ENCODE results near the gene FTO.

Gene FTO

DNA sequence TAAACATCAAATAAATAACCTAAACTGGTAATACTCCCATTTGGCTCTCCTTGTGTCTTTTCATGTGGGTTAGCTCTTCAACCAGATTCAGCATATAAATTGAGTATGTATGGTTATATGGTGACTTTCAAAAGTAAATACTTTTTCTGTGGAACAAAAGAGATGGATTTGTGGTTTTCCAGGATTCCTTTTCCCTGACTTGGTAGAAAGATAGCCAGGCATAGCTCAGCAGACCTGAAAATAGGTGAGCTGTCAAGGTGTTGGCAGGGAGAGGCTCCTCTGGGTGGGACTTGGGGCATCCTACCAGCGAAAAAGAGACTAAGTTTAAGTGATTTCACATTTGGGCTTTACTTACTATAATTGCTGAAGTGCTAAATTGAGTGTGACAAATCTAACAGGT, 80.3 kb downstream of the FTO start:
- DNase-seq (ENCODE audit: low read depth) = no peak

DNA sequence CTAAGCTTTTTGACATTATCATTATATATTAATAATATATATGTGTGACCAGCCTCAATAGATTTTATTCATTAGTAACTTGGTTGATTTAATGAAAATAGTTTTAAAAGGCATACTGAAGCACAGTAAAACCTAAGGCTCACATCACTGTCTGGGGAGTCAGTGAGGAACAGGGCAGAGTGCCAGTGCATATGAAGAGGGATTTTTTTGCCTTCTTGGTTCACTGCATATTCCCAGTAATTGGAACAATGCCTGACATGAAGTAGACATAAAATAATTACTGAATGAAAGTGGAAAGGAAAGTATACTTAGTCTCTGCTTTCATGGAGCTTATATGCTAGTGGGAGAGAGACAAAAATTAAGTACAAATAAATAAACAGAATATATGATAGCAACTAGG, 81.1 kb downstream of the FTO start:
- no peak for DNase-seq (ENCODE audit: low read depth)

DNA sequence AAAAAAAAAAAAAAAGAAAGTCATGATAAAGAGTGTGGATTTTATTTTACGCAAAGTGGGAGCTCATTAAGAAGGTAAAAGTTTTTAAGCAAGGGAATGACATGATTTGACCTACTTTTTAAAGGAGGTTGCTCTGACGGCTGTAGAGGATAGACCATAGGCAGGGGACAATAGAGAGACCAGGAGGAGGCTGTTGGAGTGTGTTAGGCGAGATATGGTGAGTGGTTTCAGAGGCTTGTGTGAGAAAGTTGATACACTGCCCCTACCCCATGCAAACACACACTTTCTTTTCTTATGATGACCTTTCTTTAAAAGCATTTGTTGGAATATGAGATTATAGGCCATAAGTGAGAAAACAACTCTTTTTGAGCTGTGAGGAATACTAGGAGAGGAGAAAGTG, 82.0 kb downstream of the FTO start:
- DNase-seq (ENCODE audit: low read depth) = no peak

DNA sequence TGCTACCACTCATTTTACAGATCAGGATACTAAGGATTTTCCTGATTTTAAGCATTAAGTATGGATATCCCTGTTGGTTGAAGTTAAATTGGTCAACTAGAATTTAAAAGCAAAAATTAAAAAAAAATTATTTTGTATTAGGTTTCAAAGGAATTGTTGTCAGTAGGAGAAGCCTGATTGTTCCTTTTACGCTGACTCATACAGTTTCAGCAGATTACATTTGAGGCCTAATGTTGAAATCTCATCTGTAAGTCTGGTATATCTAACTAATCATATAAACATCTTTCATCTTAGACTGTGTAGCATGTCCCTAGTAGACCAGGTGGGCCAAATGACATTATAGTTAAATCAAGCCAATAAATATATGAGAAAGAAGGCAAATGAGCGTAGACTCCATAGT, 83.5 kb downstream of the FTO start:
- no peak for DNase-seq (ENCODE audit: low read depth)

DNA sequence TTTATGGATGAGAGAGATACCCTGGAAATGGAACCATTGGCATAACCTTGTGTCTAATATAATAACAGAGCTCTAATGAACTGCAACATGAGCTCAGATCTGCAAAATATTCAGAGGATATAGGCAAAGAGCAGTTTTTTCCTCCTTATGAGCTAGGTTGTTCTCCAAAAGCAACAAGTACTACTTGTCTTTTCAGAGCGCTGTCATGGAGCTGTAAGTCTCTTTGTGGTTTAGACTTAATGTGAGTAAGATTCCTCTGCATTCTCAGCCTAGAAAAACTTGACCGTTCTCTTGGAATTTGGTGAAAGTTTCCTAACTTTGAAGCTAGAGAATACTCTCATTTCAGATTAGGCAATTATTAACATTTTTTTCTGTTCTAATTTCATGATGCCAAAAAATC, 85.2 kb downstream of the FTO start:
- DNase-seq (ENCODE audit: low read depth) = peak; percentile 65

DNA sequence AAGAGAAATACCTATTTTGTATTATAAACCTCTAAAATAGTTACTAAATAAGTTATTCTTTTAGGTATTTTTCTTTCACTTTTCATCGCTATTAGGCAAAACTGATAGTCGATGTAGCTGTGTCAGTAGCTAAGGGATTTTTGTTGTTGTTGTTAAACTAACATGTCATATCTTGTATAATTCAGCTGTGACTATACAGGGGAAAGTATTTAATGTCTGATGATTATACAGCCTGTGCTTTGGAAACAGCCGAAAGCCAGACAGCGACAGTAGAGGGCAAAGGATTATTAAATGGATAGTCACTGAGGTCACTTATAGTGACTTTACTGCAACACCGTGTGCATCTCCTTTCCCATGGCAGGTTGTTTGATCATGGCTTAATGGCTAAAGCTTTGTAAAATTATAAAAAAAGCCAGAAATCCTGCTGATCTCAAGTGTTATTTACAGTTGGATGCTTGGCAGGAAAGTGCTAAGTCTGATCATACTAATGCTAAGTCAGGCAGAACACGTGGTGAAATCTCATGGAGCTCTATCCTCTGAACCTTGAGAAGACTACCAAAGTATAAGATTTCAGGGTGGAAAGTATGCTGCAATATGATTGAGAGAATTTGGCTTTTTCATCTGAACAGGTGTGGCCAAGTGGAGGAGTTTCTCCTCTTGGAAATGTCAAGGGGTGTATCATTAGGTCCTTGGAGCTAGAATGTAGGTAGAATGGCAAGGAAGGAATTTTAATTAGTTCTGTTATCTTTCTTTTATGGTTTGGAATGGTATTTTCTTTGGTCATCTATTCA, 88.4 kb downstream of the FTO start:
- DNase-seq (ENCODE audit: low read depth) = no peak

DNA sequence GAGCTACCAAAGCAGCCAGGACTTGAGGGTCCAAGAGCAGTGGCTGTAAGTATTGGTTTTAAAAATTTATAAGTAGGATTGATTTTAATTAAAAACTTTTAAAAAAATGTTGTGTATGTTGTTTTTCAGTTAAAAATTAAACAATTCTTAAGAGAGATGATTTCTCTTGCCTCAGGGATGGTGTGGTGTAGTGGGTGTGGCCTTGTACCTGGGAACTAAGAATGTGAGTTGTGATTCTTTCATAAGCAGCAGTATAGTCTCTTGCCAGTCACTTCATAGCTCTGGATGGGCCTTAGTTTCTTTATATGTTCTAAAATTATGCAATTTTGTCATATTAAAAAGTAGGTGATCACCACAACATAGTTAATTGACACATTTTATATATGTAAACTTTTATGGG, 99.5 kb downstream of the FTO start:
- no peak for DNase-seq (ENCODE audit: low read depth)

DNA sequence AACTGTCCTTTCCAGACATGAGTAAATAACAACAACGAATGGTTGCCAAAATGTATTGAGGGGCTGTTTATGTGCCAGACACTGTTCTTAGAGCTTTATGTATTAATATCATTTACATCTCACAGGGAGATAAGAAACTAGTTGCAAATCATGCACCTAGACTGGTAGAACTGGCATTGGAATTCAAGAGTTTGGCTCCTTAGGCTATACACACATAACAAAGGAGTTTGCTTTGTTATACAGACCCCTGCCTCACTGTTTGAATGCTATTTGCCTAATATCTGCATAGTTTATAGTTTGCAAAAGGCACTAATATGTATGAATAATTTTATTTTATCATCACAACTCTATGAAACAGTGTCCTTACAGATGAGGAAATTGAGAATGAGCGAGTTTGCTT, 100.0 kb downstream of the FTO start:
- DNase-seq (ENCODE audit: low read depth) = no peak

DNA sequence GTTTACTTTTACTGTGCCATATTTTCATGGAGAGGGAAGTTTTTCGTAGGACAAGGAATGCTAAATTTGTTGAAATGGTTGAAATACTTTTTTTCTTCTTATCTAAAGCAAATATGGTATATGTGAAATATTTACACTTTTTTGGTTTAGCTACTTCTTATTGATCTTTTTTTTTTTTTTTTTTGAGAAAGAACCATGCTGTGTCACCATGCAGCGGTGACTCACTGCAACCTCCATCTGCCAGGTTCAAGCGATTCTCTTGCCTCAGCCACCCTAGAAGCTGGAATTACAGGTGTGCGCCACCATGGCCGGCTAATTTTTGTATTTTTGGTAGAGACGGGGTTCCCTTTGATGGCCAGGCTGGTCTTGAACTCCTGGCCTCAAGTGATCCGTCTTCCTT, 100.5 kb downstream of the FTO start:
- DNase-seq (ENCODE audit: low read depth) = no peak

DNA sequence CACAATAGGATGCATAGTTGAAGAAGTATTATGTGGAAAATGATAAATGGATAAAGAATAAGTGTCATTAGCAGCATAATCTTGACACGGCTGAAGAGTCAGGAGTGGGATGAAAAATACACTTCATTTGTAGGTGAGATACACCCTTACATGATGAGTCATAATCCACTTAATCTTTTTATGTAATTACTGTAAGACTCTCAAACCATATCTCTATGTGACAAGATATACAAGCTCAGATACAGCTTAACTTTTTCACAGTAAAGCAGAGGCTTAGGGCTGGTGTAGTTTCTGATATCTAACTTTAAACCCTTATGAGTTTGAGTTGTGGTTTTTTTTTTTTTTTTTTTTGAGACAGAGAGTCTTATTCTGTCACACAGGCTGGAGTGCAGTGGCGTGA, 101.2 kb downstream of the FTO start:
- DNase-seq (ENCODE audit: low read depth) = no peak

DNA sequence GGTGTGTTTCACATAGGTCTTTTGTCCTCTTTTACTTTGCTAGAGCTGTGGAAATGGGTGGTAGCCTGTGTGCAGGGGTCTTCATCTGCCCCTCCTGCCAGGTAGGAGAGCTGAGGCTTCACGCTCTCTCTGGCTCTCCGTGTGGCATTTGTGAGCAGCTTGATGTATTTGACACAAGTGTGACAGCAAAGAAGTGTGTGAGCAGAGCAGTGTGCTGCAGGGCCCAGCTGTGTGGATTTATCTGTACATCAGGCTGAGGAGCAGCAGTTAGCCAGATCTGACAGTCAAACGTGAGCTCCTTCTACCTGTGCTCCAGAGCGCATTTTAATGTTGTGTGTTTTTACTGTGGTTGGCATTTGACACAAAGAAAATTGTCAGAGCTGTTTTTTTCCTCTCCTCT, 101.8 kb downstream of the FTO start:
- DNase-seq (ENCODE audit: low read depth) = no peak

DNA sequence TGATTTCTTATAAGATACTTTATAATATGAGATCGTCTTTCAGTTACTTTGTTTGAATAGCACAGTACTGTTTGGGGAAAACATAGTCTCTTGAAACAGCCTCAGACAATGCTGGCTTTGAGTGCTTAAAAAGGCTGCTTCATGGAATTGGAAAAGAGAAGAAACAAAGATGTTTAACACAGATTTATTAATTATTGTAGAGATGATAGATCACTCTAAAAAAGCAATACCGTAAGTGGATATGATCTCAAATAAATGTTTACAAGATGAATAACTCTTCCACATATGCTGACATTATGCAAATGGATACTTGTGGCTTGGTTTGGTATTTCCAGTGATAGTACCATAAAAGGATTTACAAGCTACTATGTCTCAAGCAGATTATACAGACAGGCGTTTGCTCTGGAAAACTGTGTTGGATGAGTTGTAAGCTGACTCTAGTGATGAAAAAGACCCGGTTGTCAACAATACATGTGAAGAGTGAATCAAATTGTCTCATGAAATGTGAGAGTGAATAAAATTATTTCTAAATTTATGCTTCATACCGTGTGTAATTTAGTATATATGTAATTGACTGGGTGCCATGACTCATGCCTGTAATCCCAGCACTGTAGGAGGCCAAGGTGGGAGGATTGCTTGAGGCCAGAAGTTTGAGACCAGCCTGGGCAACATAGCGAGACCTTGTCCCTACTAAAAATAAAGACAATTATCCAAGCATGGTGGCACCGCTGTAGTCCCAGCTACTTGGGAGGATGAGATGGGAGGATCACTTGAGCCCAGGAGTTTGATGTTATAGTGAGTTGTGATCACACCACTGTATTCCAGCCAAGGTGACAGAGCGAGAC, 105.4 kb downstream of the FTO start:
- peak; percentile 75 for DNase-seq (ENCODE audit: low read depth)

DNA sequence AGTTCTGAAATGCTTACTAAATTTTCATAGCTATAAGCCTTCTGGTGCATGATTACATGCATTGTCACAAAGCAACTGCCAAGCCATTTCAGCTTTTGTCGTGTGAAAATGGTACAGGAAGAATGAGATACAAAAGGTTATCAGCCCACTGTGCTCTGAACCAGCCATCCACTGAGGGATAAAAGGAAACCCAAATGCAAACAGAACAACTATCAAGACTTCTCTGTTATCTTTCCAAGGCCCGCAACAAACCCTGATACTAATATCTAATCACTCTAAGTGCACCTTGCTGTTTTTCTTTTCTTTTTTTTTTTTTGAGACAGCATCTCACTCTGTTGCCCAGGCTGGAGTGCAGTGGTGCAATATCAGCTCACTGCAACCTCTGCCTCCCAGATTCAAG, 109.0 kb downstream of the FTO start:
- no peak for DNase-seq (ENCODE audit: low read depth)

DNA sequence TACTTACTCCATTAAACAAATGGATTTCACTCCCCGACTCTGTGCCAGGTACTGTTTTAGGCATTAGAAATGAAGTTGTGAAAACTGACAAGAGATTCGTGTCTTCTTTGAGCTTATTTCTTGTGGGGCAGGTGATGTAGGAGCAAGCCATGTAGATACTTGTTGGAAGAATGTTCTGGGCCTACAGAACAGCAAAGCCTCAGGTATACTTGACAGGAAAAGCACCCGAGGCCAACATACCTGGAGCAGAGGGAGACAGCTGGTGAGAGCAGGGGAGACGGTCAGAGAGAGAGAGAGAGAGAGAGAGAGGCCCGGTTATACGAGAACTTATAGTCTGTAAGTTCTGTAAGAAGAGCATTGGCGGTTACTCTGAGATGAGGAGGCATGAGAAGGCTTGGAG, 110.8 kb downstream of the FTO start:
- DNase-seq (ENCODE audit: low read depth) = no peak

DNA sequence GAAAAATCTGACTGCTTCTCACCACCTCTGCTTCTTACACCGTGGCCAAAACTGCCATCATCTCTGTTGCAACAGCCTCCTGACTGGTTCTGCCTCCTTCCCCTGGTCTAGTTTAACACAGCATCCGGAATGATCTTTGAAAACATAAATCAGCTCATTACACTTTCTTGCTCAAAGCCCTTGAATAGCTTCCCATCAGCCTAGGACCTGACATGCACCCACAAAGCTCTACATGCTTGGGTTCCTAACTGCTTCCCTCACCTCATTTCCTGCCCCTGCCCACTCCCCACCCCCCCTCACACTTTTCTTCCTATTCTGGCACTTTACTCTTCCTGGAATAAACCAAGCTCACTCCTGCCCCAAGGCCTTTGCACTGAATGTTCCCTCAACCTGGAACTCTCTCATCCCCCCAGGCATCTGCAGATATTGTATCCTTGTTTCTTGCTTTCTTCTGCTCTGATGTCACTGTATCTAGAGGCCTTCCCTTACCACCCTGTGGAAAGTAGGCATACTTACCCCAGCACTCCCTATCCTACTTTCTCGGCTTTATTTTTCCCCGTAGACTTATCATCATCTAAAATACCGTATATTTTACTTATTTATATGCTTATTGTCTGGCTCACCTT, 112.4 kb downstream of the FTO start:
- DNase-seq (ENCODE audit: low read depth) = no peak

DNA sequence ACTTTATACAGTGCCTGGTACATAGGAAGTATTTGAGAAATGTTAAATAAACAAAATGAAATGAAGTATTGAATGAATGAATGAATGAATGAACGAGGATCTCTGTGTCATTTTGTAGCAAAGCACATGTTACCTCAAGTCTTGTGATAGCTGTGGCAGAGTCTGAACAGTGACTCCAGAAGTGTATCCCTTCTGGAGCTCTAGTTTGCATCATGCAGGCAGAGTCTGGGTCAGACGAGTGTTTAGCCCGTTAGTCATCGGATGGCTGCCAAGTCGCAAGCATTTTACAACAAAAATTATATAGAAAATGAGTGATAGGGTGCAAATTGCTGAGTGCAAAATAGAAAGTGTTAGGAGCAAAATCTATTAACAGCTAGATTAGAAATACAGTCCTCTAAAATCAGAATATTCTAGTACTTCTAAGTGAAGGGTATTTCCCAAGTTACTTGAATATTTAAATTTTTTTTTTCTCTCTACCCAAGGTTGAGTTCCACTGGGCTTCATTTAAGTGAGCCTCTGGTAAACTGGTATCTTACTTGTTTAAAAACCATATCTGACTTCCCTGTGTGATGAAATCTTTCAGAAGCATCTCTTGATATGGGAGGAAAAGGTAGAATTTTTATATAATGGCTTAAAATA, 113.3 kb downstream of the FTO start:
- DNase-seq (ENCODE audit: low read depth) = peak; percentile 74

DNA sequence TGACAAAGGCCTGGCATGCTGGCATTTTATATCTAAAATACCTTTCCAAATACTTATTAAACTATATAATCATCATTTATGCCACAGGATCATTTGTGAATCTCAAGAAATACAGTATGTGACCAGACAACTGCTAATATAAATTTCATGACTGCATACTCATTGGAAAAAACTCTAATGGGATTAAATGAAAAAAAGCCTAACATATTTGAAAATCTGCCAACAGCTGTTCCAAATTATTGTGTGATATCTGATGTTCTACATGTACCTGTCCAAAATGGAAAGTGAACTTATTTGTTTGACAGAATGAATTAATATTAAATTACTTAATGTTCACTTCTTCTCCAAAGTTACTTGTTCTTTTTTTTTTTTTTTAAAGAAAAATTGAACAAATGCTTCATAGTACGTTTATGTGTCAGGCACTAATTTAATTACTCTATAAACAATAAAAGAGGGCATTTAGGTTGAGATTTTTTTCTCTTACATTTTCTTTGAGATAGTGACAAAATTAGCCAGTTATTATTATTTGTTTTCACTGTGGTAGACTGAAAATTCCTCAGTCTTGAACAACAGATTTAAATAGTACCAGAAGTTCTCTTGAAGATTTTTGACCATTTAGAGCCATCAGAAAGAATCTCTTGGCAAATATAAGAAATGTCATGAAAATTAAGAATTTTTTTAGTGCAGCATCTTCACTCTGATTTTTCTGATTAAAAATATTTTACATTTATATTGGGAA, 114.0 kb downstream of the FTO start:
- no peak for DNase-seq (ENCODE audit: low read depth)

DNA sequence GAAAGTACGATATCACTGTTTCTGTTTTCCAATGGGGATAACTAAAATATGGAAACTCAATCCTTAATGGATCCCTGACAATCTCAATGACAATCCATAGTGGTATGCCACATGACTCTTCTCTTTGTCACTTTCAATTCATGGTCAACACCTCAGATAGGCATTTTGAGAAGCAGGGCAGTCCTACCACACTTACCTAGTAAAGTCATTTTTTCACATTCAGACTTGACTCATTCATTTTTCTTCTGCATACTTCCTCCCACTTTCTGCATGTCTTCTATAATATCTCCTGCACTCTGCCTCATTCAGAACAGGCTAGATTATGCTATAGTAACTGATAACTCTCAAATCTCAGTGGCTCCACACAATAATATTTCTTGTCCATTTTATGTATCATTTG, 117.5 kb downstream of the FTO start:
- DNase-seq (ENCODE audit: low read depth) = no peak

DNA sequence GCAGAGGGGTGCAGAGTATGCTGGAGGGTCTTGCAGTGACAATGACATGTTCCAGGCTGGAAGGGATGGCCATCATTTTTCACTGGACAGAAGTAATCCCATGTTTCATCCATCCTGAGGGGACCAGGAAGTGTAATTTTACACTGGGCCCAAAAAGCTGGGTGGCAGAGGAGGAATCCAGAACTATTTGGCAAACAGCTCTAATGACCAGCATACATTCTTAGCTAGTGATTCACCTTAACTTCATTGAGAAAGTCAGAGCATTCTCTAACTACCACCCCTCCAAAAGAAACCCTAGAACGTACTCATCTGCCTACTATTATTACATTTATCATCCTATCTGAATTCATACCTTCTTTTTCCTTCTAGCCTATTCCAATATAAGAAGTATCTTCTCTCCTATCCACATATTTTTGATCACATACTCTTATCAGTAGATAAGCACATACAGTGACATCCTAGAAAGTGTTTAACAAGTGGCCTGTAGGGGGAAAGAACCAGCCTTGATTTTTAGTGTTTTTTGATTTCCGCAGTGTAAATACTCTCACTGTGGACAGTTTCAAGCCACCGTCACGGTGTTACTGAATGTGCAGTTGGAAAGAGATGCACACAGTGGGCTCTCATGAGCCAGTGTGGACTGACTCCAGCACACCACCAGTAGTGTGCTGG, 118.1 kb downstream of the FTO start:
- peak; percentile 49 for DNase-seq (ENCODE audit: low read depth)

DNA sequence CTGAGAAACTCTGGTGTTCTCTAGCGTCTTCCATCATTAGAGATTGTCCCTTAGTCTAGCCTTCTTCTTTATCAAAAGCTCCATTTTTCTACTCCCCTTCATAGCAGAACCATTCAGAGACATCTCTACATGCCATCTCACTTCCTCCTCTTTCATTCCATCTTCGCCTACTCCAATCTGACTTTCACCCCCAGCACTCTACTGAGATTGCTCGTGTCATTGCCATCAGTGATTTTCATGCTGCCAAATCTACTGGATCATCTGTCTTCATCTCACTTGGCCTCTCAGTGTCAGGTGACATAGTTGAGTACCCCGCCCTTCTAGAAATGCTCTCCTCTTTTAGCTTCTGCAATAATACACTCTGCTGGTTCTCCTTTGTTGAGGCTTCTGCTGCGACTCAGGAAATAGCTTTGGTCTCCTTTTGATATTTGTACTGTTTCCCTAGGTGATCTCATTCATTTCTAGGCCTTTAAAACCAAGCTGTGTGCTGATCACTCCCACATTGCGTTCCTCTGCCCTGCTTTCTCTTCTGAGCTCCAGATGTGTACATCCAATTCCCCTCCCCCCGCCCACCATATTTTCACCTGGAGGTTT, 119.1 kb downstream of the FTO start:
- no peak for DNase-seq (ENCODE audit: low read depth)

DNA sequence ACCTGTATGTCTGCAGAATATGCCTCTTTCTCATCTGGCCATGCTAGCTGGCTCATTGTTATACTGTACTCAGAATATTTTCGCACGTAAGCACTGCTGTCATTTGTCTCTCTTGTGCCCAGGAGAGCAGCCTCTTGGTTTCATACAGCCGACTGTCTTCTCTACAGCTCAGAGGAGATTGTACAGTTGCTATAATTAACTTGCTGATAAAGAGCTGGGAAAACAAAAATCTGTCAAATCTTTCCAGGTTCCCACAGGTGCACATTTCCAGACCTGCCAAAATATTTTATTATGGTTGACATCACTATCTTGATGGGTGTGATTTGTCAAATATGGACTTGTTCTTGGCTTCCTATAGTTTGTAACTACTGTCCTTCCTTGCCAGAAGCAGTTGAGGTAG, 122.7 kb downstream of the FTO start:
- DNase-seq (ENCODE audit: low read depth) = no peak
